GM23338 (cell line): ENCODE measurements around the gene SORCS3. TPM values are rescaled to one million over a fixed set of nuclear protein-coding genes. Genes with fewer than 3 reads are reported as not detected.

Experiments used
- ATAC-seq: fragments of 200-7000 bp; cut with Tn5 transposase; 3 replicates; pipeline ENCODE4 v1.9.1; 2020
- DNase-seq: peaks from one replicate; pipeline ENCODE4 v3.0.0-alpha.2; 2015; ENCODE audit warnings: low spot score
- H2AFZ ChIP-seq: fragments of 200-600 bp; sonication (generic); 2 replicates; pipeline ENCODE4 v1.8.0; 2016; ENCODE audit warnings: antibody characterized with exemption, mild to moderate bottlenecking, moderate library complexity
- H3F3A ChIP-seq: fragments of 200-600 bp; sonication (generic); replicated peaks from 2 replicates; pipeline ENCODE4 v1.8.0; 2017; ENCODE audit warnings: antibody characterized with exemption, mixed run types, low read depth
- H3K27ac ChIP-seq: fragments of 200-600 bp; sonication (generic); 2 replicates; pipeline ENCODE4 v1.6.1; 2016; ENCODE audit warnings: low read depth
- H3K27me3 ChIP-seq: fragments of 200-600 bp; sonication (generic); 2 replicates; pipeline ENCODE4 v1.8.0; 2016; ENCODE audit warnings: mild to moderate bottlenecking, mixed run types, moderate library complexity; ENCODE audit not compliant: insufficient read depth
- H3K36me3 ChIP-seq: fragments of 200-600 bp; sonication (generic); 2 replicates; pipeline ENCODE4 v1.8.0; 2016; ENCODE audit warnings: mild to moderate bottlenecking; ENCODE audit not compliant: insufficient read depth
- H3K4me1 ChIP-seq: fragments of 200-600 bp; sonication (generic); 2 replicates; pipeline ENCODE4 v1.8.0; 2016; ENCODE audit warnings: mild to moderate bottlenecking, moderate library complexity; ENCODE audit not compliant: insufficient read depth
- H3K4me2 ChIP-seq: fragments of 200-600 bp; sonication (generic); 2 replicates; pipeline ENCODE4 v1.7.1; 2017; ENCODE audit warnings: mixed run types
- H3K4me3 ChIP-seq: fragments of 200-600 bp; sonication (generic); 2 replicates; pipeline ENCODE4 v1.6.1; 2016; ENCODE audit warnings: mixed run types
- H3K79me2 ChIP-seq: fragments of 200-600 bp; sonication (generic); replicated peaks from 2 replicates; pipeline ENCODE4 v1.8.0; 2017; ENCODE audit warnings: mild to moderate bottlenecking; ENCODE audit not compliant: insufficient read depth
- H3K9me2 ChIP-seq: fragments of 200-600 bp; sonication (generic); 2 replicates; pipeline ENCODE4 v1.8.0; 2017; ENCODE audit not compliant: insufficient read depth
- H4K20me1 ChIP-seq: fragments of 200-600 bp; sonication (generic); replicated peaks from 2 replicates; pipeline ENCODE4 v1.8.0; 2017; ENCODE audit warnings: mild to moderate bottlenecking; ENCODE audit not compliant: insufficient read depth
- H3K27ac Mint-ChIP-seq: 2 replicates; pipeline ENCODE4 v1.8.0; 2020; ENCODE audit warnings: inconsistent platforms, mild to moderate bottlenecking, moderate library complexity, mixed read lengths
- H3K27me3 Mint-ChIP-seq: 3 replicates; pipeline ENCODE4 v1.8.0; 2022; ENCODE audit warnings: low read depth, mild to moderate bottlenecking, moderate library complexity, mixed read lengths, inconsistent platforms; ENCODE audit not compliant: insufficient read depth, poor library complexity
- H3K36me3 Mint-ChIP-seq: 3 replicates; pipeline ENCODE4 v1.8.0; 2021; ENCODE audit warnings: low read depth, mild to moderate bottlenecking, inconsistent platforms, moderate library complexity, mixed read lengths
- H3K4me1 Mint-ChIP-seq: 3 replicates; pipeline ENCODE4 v1.8.0; 2020; ENCODE audit warnings: mild to moderate bottlenecking, inconsistent platforms, mixed read lengths
- H3K4me3 Mint-ChIP-seq: 3 replicates; pipeline ENCODE4 v1.8.0; 2021; ENCODE audit warnings: moderate library complexity, mild to moderate bottlenecking, inconsistent platforms, mixed read lengths
- H3K9me3 Mint-ChIP-seq: 3 replicates; pipeline ENCODE4 v1.8.0; 2020; ENCODE audit warnings: moderate library complexity, mild to moderate bottlenecking, inconsistent platforms, mixed read lengths
- CTCF ChIP-seq, 2 experiments: fragments of 200-600 bp in 1 of 2; sonication (generic) in 1 of 2; conservative IDR thresholded peaks; 2 replicates each; pipeline versions ENCODE4 v1.5.1 to v1.6.1; 2016 to 2017; ENCODE audit warnings: antibody characterized with exemption in 2 of 2, low read depth in 2 of 2, mild to moderate bottlenecking in 2 of 2, moderate library complexity in 1 of 2
- ETS1 ChIP-seq: IDR thresholded peaks from 2 replicates; pipeline ENCODE4 v1.6.1; 2016; ENCODE audit warnings: antibody characterized with exemption
- EZH2 ChIP-seq: fragments of 200-600 bp; sonication (generic); IDR thresholded peaks from one replicate; pipeline ENCODE4 v1.8.0; 2017; ENCODE audit warnings: antibody characterized with exemption, mild to moderate bottlenecking, low read depth; ENCODE audit not compliant: unreplicated experiment
- EZH2phosphoT487 ChIP-seq: fragments of 200-600 bp; sonication (generic); IDR thresholded peaks from one replicate; pipeline ENCODE4 v1.8.1; 2018; ENCODE audit warnings: antibody characterized with exemption; ENCODE audit not compliant: unreplicated experiment
- JUNB ChIP-seq: IDR thresholded peaks from one replicate; pipeline ENCODE4 v1.6.1; 2016; ENCODE audit warnings: antibody characterized with exemption; ENCODE audit not compliant: unreplicated experiment
- NANOG ChIP-seq: IDR thresholded peaks from 2 replicates; pipeline ENCODE4 v1.6.1; 2016; ENCODE audit warnings: antibody characterized with exemption, borderline replicate concordance
- POLR2AphosphoS5 ChIP-seq: IDR thresholded peaks from 2 replicates; pipeline ENCODE4 v1.6.1; 2016; ENCODE audit warnings: antibody characterized with exemption, low read depth
- REST ChIP-seq: IDR thresholded peaks from one replicate; pipeline ENCODE4 v1.6.1; 2018; ENCODE audit warnings: antibody characterized with exemption; ENCODE audit not compliant: unreplicated experiment
- ZNF114 ChIP-seq: fragments of 250-450 bp; sonication (Bioruptor Pico); IDR thresholded peaks from 2 replicates; pipeline ENCODE4 v1.5.0; 2020; ENCODE audit warnings: mild to moderate bottlenecking, moderate library complexity
- ZNF462 ChIP-seq: fragments of 250-450 bp; sonication (Bioruptor Pico); IDR thresholded peaks from 2 replicates; pipeline ENCODE4 v1.5.0; 2020; ENCODE audit warnings: mild to moderate bottlenecking, moderate library complexity
- polyA plus RNA-seq: library from polyadenylated mRNA; unstranded; fragments of >200 nt; fragmentation: Nextera tagmentation; extraction: Ambion mirVana; gene quantifications from 2 replicates; pipeline ENCODE4 v1.2.1, GENCODE V29; 2016
- total RNA-seq: library from RNA; depleted of rRNA; stranded (reverse); fragments of >200 nt; shearing (Covaris generic); gene quantifications from 2 replicates; pipeline ENCODE4 v1.2.3, GENCODE V29; 2014

SORCS3 gene
- total and polyA plus RNA-seq, 2 experiments from 2014 or later = 0.37 to 1.4 TPM

GRCh38 chr10:104663076-104663475, 22.0 kb downstream of the SORCS3 start:
- Histone ChIP-seq H3K36me3 (no peaks in the 10 kb centered on the region), H3F3A (no peaks in the 10 kb centered on the region), H4K20me1 (no peaks in the 10 kb centered on the region), H3K9me2 (peaks cover 3% of the 10 kb centered on the region), H2AFZ (no peak overlapping the region), H3K79me2 (no peaks in the 10 kb centered on the region), H3K4me1 (peaks cover 9% of the 10 kb centered on the region; the same call in 1 of the 2 replicates), H3K27me3 (no peaks in the 10 kb centered on the region), H3K4me3 (no peak overlapping the region), H3K27ac (no peak overlapping the region), H3K4me2 (no peak overlapping the region)
- TF ChIP-seq CTCF (conservative IDR thresholded peaks at IDR 0.05; ENCODE audit: low read depth in 2 of 2) (no peak), JUNB (no peak), EZH2phosphoT487 (no peak), REST (no peak), EZH2 (no peak), NANOG (no peak)
- no peaks in the 10 kb centered on the region for H3K36me3 Mint-ChIP-seq
- no peak for DNase-seq
- ATAC-seq = peak; percentile 54
- no peak overlapping the region for H3K4me3 Mint-ChIP-seq
- H3K4me1 Mint-ChIP-seq = peaks cover 12% of the 10 kb centered on the region
- H3K27ac Mint-ChIP-seq = no peak overlapping the region
- no peaks in the 10 kb centered on the region for H3K9me3 Mint-ChIP-seq
- no peaks in the 10 kb centered on the region for H3K27me3 Mint-ChIP-seq

GRCh38 chr10:104663563-104663962, 22.5 kb downstream of the SORCS3 start:
- peaks cover 12% of the 10 kb centered on the region for H3K4me1 Mint-ChIP-seq
- no peak overlapping the region for H2AFZ ChIP-seq
- H3K4me1 ChIP-seq = peaks cover 9% of the 10 kb centered on the region; the same call in 1 of the 2 replicates
- no peaks in the 10 kb centered on the region for H3K27me3 ChIP-seq
- no peaks in the 10 kb centered on the region for H3F3A ChIP-seq
- TF ChIP-seq NANOG = no peak
- TF ChIP-seq JUNB = no peak
- TF ChIP-seq ZNF462 (CRISPR knock-in tag) = no peak
- TF ChIP-seq ETS1 = no peak
- no peak for TF ChIP-seq POLR2AphosphoS5
- no peak for TF ChIP-seq EZH2phosphoT487
- TF ChIP-seq ZNF114 (CRISPR knock-in tag) = no peak
- no peak overlapping the region for H3K4me3 ChIP-seq
- no peak for ATAC-seq
- H3K4me3 Mint-ChIP-seq = no peak overlapping the region
- DNase-seq = no peak
- no peak overlapping the region for H3K4me2 ChIP-seq
- H3K36me3 Mint-ChIP-seq = no peaks in the 10 kb centered on the region
- no peaks in the 10 kb centered on the region for H4K20me1 ChIP-seq
- no peaks in the 10 kb centered on the region for H3K79me2 ChIP-seq
- no peaks in the 10 kb centered on the region for H3K9me3 Mint-ChIP-seq
- H3K27me3 Mint-ChIP-seq = no peaks in the 10 kb centered on the region
- no peaks in the 10 kb centered on the region for H3K36me3 ChIP-seq
- H3K27ac ChIP-seq = no peak overlapping the region
- H3K27ac Mint-ChIP-seq = no peak overlapping the region
- peaks cover 3% of the 10 kb centered on the region for H3K9me2 ChIP-seq
